Stomach (tissue), 9 donors: Measurements from ENCODE around the gene NTN3. TPM values are rescaled to one million over a fixed set of nuclear protein-coding genes. Genes with fewer than 3 reads are reported as not detected.

Experiments used
- DNase-seq, 2 donors: peaks; one replicate each; pipeline versions ENCODE4 v3.0.0 to v3.0.0-alpha.2; 2013 to 2019
- H3K27ac ChIP-seq, 5 donors: fragments of 200-600 bp in 4 of 5; sonication (generic) in 4 of 5; one replicate each; pipeline ENCODE4 v1.5.1; 2013 to 2019; ENCODE audit warnings: mild to moderate bottlenecking in 1 of 5, moderate library complexity in 1 of 5
- H3K27me3 ChIP-seq, 3 donors: fragments of 200-600 bp; sonication (generic); one replicate each; pipeline ENCODE4 v1.5.1; 2017 to 2019; ENCODE audit warnings: mixed run types in 1 of 3
- H3K36me3 ChIP-seq, 4 donors: fragments of 200-600 bp; sonication (generic); 1 replicate in 3 of 4; 2 replicates in 1 of 4; pipeline ENCODE4 v1.5.1; 2016 to 2019
- H3K4me1 ChIP-seq, 4 donors: fragments of 200-600 bp; sonication (generic); one replicate each; pipeline ENCODE4 v1.5.1; 2016 to 2019
- H3K4me3 ChIP-seq, 4 donors: fragments of 200-600 bp; sonication (generic) in 3 of 4; one replicate each; pipeline ENCODE4 v1.5.1; 2016 to 2019; ENCODE audit warnings: mild to moderate bottlenecking in 1 of 4
- H3K9me3 ChIP-seq, 4 donors: fragments of 200-600 bp; sonication (generic); one replicate each; pipeline ENCODE4 v1.5.1; 2016 to 2019
- CTCF ChIP-seq, 7 experiments: fragments of 450-650 bp in 4 of 7; fragments of 200-600 bp in 3 of 7; sonication (generic) in 3 of 7; IDR thresholded peaks; one replicate each; pipeline ENCODE4 v1.5.1; 2016 to 2019; ENCODE audit warnings: antibody characterized with exemption in 7 of 7, control low read depth in 2 of 7, mild to moderate bottlenecking in 1 of 7
- EP300 ChIP-seq: sonication (generic); formaldehyde crosslinking; IDR thresholded peaks from one replicate; pipeline ENCODE4 v1.6.1; 2017; ENCODE audit warnings: antibody characterized with exemption
- POLR2A ChIP-seq, 4 donors: fragments of 450-650 bp; IDR thresholded peaks; one replicate each; pipeline ENCODE4 v1.6.1; 2016; ENCODE audit warnings: antibody characterized with exemption in 4 of 4, control low read depth in 2 of 4, mild to moderate bottlenecking in 1 of 4, moderate library complexity in 1 of 4
- POLR2AphosphoS5 ChIP-seq, 3 donors: sonication (generic); formaldehyde crosslinking; IDR thresholded peaks; one replicate each; pipeline ENCODE4 v1.6.1; 2016; ENCODE audit warnings: antibody characterized with exemption in 3 of 3
- WGBS, 5 donors: extraction: QIAGEN DNeasy Blood & Tissue Kit in 3 of 5; methylation state at CpG; one replicate each; pipeline versions ENCODE4 v1.1.5 to v1.1.7; 2013 to 2018; 5-methylcytosine and 5-hydroxymethylcytosine counted together
- intact Hi-C: fragments of 100-400 bp; cut with DNase I; formaldehyde crosslinking; loops from one replicate; pipeline ENCODE4 v1.15.1; 2023; ENCODE audit warnings: low total_unique reads
- polyA plus RNA-seq, 3 donors: library from polyadenylated mRNA; stranded (reverse); fragments of 200-250 nt; gene quantifications; one replicate each; pipeline ENCODE4 v1.2.3, GENCODE V29; 2013
- total RNA-seq, 5 donors: library from RNA; depleted of rRNA; stranded (reverse); fragments of >200 nt; gene quantifications; one replicate each; pipeline versions ENCODE4 v1.1.0 to v1.2.3, GENCODE V29; 2014 to 2016
- donor health status: healthy with polysubstance abuse.
- donor health status: Bipolar disorder and iron deficiency.
- donor health status: healthy.

Gene NTN3
- total and polyA plus RNA-seq, 8 donors: 1.8 TPM; not detected in 7

DNA sequence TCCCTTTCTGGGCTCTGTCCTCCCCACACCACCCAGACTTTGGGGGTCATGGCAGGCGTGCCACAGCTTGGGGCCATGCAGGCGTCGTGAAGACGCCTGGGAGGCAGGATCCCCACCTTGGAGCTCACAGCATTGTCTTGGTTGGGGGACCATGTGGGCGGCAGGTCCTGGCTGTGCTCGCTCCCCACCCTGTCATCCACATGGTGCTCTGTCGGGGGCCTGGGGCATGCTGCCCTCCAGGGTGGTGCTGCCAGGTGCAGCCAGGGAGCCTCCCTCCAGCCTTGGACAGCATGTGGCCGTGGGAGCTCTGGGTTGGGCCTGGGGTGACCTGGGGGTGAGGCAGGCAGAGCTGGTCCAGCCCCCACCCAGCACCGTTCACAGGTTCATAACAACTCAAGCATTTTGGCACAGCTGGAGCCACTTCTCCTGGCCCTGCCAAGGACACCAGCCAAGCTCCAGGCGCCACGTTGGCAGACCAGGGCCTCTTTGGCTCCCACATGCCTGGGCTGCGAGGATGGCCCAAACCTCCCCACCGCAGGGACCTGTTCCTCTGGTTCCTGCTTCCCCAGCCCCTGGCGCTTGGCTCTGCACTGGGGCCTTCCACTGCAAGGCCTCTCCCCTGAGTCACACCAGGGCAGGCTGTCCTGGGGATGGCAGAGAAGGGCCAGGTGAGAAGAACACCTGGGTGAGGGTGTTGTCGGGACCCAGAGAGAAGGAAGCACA is 27.6 kb downstream of the NTN3 start:
- Histone ChIP-seq H3K4me3 (no peak overlapping the region), H3K4me1 (peaks cover 14 to 52% (median 38%) of the 10 kb centered on the region in 4 donors)
- intact Hi-C loops: loop anchor here (5.0 to 10.0 kb wide), 2 partner anchors 156 to 304 kb away; partner anchors contain the start of genes ABCA3 and CASKIN1

GRCh38 chr16:2499454-2499853 is 28.4 kb downstream of the NTN3 start:
- intact Hi-C loops: loop anchor here (5.0 to 10.0 kb wide), 2 partner anchors 157 to 305 kb away; partner anchors contain the start of genes ABCA3 and CASKIN1
- Histone ChIP-seq H3K27ac (peak overlapping the region in 1 of 5 donors; percentile 46), H3K36me3 (peaks cover 0 to 50% (median 41%) of the 10 kb centered on the region in 4 donors)

More for the DNA sequence above, 27.6 kb downstream of the NTN3 start:
- Histone ChIP-seq H3K36me3 (peaks cover 0 to 50% (median 41%) of the 10 kb centered on the region in 4 donors), H3K27me3 (no peaks in the 10 kb centered on the region), H3K9me3 (no peaks in the 10 kb centered on the region), H3K27ac (peak overlapping the region in 2 of 5 donors; percentile 1 to 46)
- DNase-seq: peak in 1 of 2 donors; percentile 76
- WGBS, 5 donors: 61 to 77% (median 64%) methylated on average over 7 to 15 of the region's 15 CpGs
- no peak for TF ChIP-seq EP300
- no peak for TF ChIP-seq POLR2AphosphoS5 (IDR thresholded peaks at IDR 0.05)
- no peak for TF ChIP-seq POLR2A (IDR thresholded peaks at IDR 0.05)
- TF ChIP-seq CTCF (IDR thresholded peaks at IDR 0.05): no peak

DNA sequence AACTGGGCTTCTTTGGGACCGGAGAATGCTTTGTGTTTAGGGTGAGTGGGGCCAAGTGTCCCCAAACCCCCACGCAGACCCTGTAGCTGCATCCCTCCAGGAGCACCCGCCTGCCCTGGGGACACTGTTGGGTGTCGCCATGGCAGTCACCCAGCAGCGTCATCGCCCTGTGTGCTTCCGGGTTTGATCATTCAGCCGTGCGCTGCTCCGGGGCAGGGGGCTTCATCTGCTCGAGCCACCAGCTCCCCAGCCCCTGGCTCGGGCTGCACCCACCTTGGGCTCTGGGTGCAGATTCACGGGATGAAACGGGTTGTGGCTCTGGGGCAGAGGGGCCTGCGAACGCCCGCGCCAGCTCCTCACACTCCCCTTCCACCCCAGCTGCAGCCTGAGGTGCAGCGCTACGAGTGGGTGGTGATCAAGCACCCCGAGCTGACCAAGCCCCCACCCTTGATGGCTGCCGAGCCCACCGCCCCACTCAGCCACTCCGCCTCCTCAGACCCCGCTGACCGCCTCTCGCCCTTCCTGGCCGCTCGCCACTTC is 28.9 kb downstream of the NTN3 start:
- intact Hi-C loops: loop anchor here (5.0 to 10.0 kb wide), 2 partner anchors 158 to 305 kb away; partner anchors contain the start of genes ABCA3 and CASKIN1
- Histone ChIP-seq H3K36me3 (peaks cover 0 to 50% (median 41%) of the 10 kb centered on the region in 4 donors), H3K27ac (no peak overlapping the region), H3K27me3 (no peaks in the 10 kb centered on the region), H3K9me3 (no peaks in the 10 kb centered on the region), H3K4me1 (peaks cover 14 to 52% (median 38%) of the 10 kb centered on the region in 4 donors), H3K4me3 (no peak overlapping the region)
- WGBS, 5 donors: 90 to 94% (median 91%) methylated on average over 19 to 29 of the region's 29 CpGs
- TF ChIP-seq EP300 (no peak), POLR2AphosphoS5 (IDR thresholded peaks at IDR 0.05) (no peak), CTCF (IDR thresholded peaks at IDR 0.05) (no peak), POLR2A (IDR thresholded peaks at IDR 0.05) (no peak)
- no peak for DNase-seq

More at GRCh38 chr16:2499454-2499853, 28.4 kb downstream of the NTN3 start:
- TF ChIP-seq POLR2A (IDR thresholded peaks at IDR 0.05) (no peak), CTCF (IDR thresholded peaks at IDR 0.05) (no peak), POLR2AphosphoS5 (IDR thresholded peaks at IDR 0.05) (no peak), EP300 (no peak)
- Histone ChIP-seq H3K9me3 (no peaks in the 10 kb centered on the region), H3K4me1 (peaks cover 14 to 52% (median 38%) of the 10 kb centered on the region in 4 donors), H3K4me3 (no peak overlapping the region), H3K27me3 (no peaks in the 10 kb centered on the region)
- 80 to 97% (median 92%) methylated on average over 1 to 6 of the region's 6 CpGs for WGBS, 5 donors
- no peak for DNase-seq

DNA sequence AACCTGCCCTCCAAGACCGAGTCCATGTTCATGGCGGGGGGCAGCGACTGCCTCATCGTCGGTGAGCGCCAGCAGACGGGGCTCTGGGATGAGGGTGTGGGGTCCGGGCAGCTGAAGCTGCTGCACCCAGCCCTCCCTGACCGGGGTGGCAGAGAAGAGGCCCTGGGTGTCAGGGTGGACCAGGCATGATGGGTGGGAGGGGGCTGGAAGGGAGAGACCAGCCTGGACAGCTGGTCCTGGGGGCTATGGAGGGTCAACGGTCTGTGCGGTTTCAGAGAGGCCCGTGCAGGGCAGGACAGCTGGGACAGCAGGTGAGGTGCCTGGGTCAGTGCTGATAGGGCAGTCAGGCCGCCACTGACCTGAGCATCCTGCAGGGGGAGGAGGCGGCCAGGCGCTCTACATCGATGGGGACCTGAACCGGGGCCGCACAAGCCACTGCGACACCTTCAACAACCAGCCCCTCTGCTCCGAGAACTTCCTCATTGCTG is 29.4 kb downstream of the NTN3 start:
- WGBS, 5 donors: 81 to 90% (median 84%) methylated on average over 18 to 20 of the region's 20 CpGs
- no peak for DNase-seq
- Histone ChIP-seq H3K4me3 (no peak overlapping the region), H3K27ac (no peak overlapping the region), H3K36me3 (peaks cover 0 to 50% (median 41%) of the 10 kb centered on the region in 4 donors), H3K4me1 (peaks cover 14 to 52% (median 38%) of the 10 kb centered on the region in 4 donors), H3K9me3 (no peaks in the 10 kb centered on the region), H3K27me3 (no peaks in the 10 kb centered on the region)
- intact Hi-C loops: no loop called here
- no peak for TF ChIP-seq POLR2AphosphoS5 (IDR thresholded peaks at IDR 0.05)
- TF ChIP-seq EP300: no peak
- no peak for TF ChIP-seq CTCF (IDR thresholded peaks at IDR 0.05)
- TF ChIP-seq POLR2A (IDR thresholded peaks at IDR 0.05): no peak
